Prostate gland (tissue), 2 donors: ENCODE data around the gene WDR5B.

ENCODE experiments used
- CTCF ChIP-seq, 4 experiments: fragments of 200-600 bp in 2 of 4; fragments of 450-650 bp in 2 of 4; sonication (generic) in 2 of 4; IDR thresholded peaks; 1 replicate in 3 of 4; 2 replicates in 1 of 4; pipeline ENCODE4 v1.5.1; 2016 to 2019; ENCODE audit warnings: antibody characterized with exemption in 4 of 4, mild to moderate bottlenecking in 2 of 4, moderate library complexity in 2 of 4
- POLR2A ChIP-seq: fragments of 450-650 bp; IDR thresholded peaks from one replicate; pipeline ENCODE4 v1.6.1; 2016; ENCODE audit warnings: antibody characterized with exemption, mild to moderate bottlenecking

GRCh38 chr3:122427857-122428471 is 12.1 kb upstream of the WDR5B start:
- no peak for TF ChIP-seq CTCF (IDR thresholded peaks at IDR 0.05)
- TF ChIP-seq POLR2A = no peak
